Frontal cortex (tissue), 4 donors: ENCODE measurements around the gene KRAS. TPM values are rescaled to one million over a fixed set of nuclear protein-coding genes. Genes with fewer than 3 reads are reported as not detected.
A peak's percentile ranks its signal among the peaks of the same experiment; 100 is the strongest.
"Not testable (repeated sequence)": the region's sequence is repeated elsewhere in the genome, so short reads cannot be mapped to it uniquely, and the experiment has no call there.

Experiments
- DNase-seq, 2 donors: peaks; one replicate each; pipeline ENCODE4 v3.0.0; 2012; ENCODE audit warnings: low spot score in 2 of 2
- FAIRE-seq: peaks from 2 replicates; lab custom pipeline; 2012; peaks lifted over from hg19 to GRCh38; lab: Jason Lieb, UNC
- total RNA-seq: library from RNA; depleted of rRNA; stranded (reverse); fragments of >200 nt; gene quantifications from one replicate; pipeline ENCODE4 v1.2.3, GENCODE V29; 2014
- donor health status: control.
- donor health status: control.
- donor health status: control.

KRAS gene
- total RNA-seq, result 53.4 TPM

- no peak for FAIRE-seq
- DNase-seq, result peak; percentile 90 to 94
These were observed at the start of gene KRAS for GRCh38 chr12:25250744-25251730. Gene KRAS (minus strand): TSS chr12:25250929.

GRCh38 chr12:25296381-25296780, 45.7 kb upstream of the KRAS start:
- DNase-seq (no peak), FAIRE-seq (no peak)

GRCh38 chr12:25295361-25295760, 44.6 kb upstream of the KRAS start:
- no peak for DNase-seq

GRCh38 chr12:25293653-25294052, 42.9 kb upstream of the KRAS start:
- DNase-seq, result no peak
- FAIRE-seq, result no peak

More at GRCh38 chr12:25295361-25295760, 44.6 kb upstream of the KRAS start:
- FAIRE-seq, result no peak

GRCh38 chr12:25292810-25293221, 42.1 kb upstream of the KRAS start:
- not testable (repeated sequence) for DNase-seq, FAIRE-seq

GRCh38 chr12:25287610-25288009, 36.9 kb upstream of the KRAS start:
- DNase-seq (no peak), FAIRE-seq (no peak)

- DNase-seq (no peak), FAIRE-seq (no peak)
These were observed 36.1 kb upstream of the KRAS start for GRCh38 chr12:25286837-25287236.

GRCh38 chr12:25284024-25284423, 33.3 kb upstream of the KRAS start:
- DNase-seq, result no peak
- FAIRE-seq, result no peak

GRCh38 chr12:25283006-25283405, 32.3 kb upstream of the KRAS start:
- no peak for DNase-seq
- no peak for FAIRE-seq

- DNase-seq, result no peak
- no peak for FAIRE-seq
These were observed 29.4 kb upstream of the KRAS start for GRCh38 chr12:25280082-25280481.

GRCh38 chr12:25278269-25278668, 27.5 kb upstream of the KRAS start:
- FAIRE-seq (no peak), DNase-seq (no peak)

- no peak for DNase-seq
- FAIRE-seq, result no peak
These were observed 25.6 kb upstream of the KRAS start for GRCh38 chr12:25276199-25276937.

GRCh38 chr12:25271486-25272098, 20.9 kb upstream of the KRAS start:
- FAIRE-seq (no peak), DNase-seq (no peak)

GRCh38 chr12:25269701-25270100, 19.0 kb upstream of the KRAS start:
- DNase-seq (no peak), FAIRE-seq (no peak)

GRCh38 chr12:25266497-25266896, 15.8 kb upstream of the KRAS start:
- DNase-seq, result no peak
- FAIRE-seq, result no peak

GRCh38 chr12:25264862-25265261, 14.1 kb upstream of the KRAS start:
- DNase-seq, result no peak

GRCh38 chr12:25264114-25264513, 13.4 kb upstream of the KRAS start:
- FAIRE-seq (no peak), DNase-seq (no peak)

More at GRCh38 chr12:25264862-25265261, 14.1 kb upstream of the KRAS start:
- no peak for FAIRE-seq

- FAIRE-seq, result no peak
- DNase-seq, result no peak
These were observed 12.9 kb upstream of the KRAS start for GRCh38 chr12:25263594-25263993.

GRCh38 chr12:25262389-25263074, 11.8 kb upstream of the KRAS start:
- FAIRE-seq (no peak), DNase-seq (no peak)
